ENCODE measurements around the gene RIC8B. TPM values are rescaled to one million over a fixed set of nuclear protein-coding genes. Genes with fewer than 3 reads are reported as not detected.
A peak's percentile ranks its signal among the peaks of the same experiment; 100 is the strongest.

RIC8B gene
- total RNA-seq, 1 donor from 2014 or later, result 33.8 TPM

DNA sequence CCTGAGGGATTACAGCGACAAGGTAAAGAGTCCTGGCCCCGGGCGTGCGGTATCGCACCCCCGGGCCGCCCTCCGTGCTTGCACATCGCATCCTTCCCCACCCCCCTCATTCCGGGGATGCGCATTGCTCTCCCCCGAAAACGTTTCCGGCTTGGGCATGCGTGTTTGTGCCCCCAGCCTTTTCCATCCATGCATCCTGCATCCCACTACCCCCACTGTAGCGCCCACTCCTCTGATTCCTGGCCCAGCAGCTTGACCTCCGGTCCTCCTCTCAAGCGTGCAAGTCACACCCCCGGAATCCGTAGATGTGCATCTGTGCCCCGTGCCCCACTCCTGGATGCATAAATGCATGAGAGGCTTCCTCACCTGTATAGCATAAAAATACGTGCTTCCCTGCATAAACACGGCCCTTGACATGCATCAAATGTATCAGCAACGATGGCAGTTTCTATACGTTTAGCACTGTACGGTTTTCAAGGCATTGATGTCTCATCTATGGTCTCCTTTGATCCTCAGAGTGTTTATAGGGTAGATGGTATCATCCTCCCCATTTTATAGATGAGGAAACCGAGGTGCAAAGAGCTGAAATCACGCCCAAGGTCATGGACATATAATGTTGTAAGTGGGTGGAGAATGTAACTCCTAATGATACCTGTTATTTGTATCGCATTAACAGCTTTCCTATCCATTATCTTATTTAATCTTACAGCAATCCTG is 484 bp downstream of the RIC8B start:
- H3K9me3 Mint-ChIP-seq, result no peaks in the 10 kb centered on the region
- H3K4me3 Mint-ChIP-seq, result peak overlapping the region; percentile 94
- no peaks in the 10 kb centered on the region for H3K27me3 Mint-ChIP-seq (ENCODE audit: low read depth)
- H3K27ac Mint-ChIP-seq (ENCODE audit: unreplicated experiment), result peak overlapping the region; percentile 96
- H3K4me1 Mint-ChIP-seq, result peaks cover 47% of the 10 kb centered on the region
- DNase-seq (ENCODE audit: low read depth, low spot score), result no peak
- no peaks in the 10 kb centered on the region for H3K36me3 Mint-ChIP-seq (ENCODE audit: low read depth)
- no peak for TF ChIP-seq CTCF (conservative IDR thresholded peaks at IDR 0.05)

DNA sequence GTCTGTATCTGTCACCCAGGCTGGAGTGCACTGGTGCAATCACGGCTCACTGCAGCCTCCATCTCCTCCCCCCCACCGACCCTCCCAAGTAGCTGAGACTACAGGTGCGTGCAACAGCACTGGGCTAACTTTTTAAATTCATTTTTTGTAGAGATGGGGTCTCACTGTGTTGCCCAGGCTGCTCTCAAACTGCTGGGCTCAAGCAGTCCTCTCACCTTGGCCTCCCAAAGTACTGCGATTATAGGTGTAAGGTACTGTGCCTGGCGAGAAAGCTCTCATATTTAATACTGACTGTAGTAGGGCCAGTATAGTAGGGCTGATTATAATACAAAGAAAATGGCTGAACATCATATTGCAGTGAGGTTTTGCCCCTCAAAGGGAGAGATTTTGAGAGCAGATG is 2.4 kb downstream of the RIC8B start:
- Mint-ChIP-seq H3K4me1 (peaks cover 57% of the 10 kb centered on the region), H3K27ac (ENCODE audit: unreplicated experiment) (no peak overlapping the region), H3K9me3 (no peaks in the 10 kb centered on the region), H3K4me3 (peak overlapping the region; percentile 22), H3K27me3 (ENCODE audit: low read depth) (no peaks in the 10 kb centered on the region), H3K36me3 (ENCODE audit: low read depth) (no peaks in the 10 kb centered on the region)
- TF ChIP-seq CTCF (conservative IDR thresholded peaks at IDR 0.05), result no peak
- DNase-seq (ENCODE audit: low read depth, low spot score), result no peak

DNA sequence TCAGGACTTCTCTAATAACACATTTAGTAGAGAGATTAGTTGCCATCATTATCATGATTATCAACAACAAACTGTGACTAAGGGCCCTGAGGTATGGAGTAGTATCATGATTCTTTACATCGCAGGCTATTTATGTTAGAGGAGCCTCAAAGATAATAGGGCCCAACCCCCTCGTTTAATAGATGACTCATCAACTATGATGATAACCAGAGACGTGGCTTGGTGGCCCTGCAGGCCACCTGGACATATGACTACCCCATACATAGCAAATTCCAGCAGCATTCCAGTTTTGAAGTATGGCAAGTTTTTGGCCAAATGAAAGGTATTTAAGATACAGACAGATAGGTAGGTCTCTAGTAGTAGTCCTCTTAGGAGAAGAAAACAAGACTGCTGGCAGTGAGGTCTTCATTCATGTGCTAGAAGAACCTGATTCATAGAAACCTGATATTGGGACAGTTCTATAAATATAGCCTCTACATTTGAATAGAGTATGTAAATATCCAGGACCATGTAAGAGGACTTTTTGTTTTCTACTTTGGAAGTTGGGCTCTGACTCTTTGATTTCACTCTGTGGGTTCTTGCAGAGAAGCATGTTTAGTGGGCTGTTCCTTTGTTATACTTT is 5.6 kb downstream of the RIC8B start:
- Mint-ChIP-seq H3K36me3 (ENCODE audit: low read depth) (no peaks in the 10 kb centered on the region), H3K27ac (ENCODE audit: unreplicated experiment) (no peak overlapping the region), H3K27me3 (ENCODE audit: low read depth) (no peaks in the 10 kb centered on the region), H3K4me1 (peaks cover 54% of the 10 kb centered on the region), H3K9me3 (no peaks in the 10 kb centered on the region), H3K4me3 (no peak overlapping the region)
- DNase-seq (ENCODE audit: low read depth, low spot score), result no peak
- TF ChIP-seq CTCF (conservative IDR thresholded peaks at IDR 0.05), result no peak

- H3K27ac Mint-ChIP-seq (ENCODE audit: unreplicated experiment), result peak overlapping the region; percentile 43
- H3K36me3 Mint-ChIP-seq (ENCODE audit: low read depth), result peaks cover 13% of the 10 kb centered on the region
- H3K27me3 Mint-ChIP-seq (ENCODE audit: low read depth), result no peaks in the 10 kb centered on the region
- no peak for TF ChIP-seq CTCF (conservative IDR thresholded peaks at IDR 0.05)
- peaks cover 33% of the 10 kb centered on the region for H3K4me1 Mint-ChIP-seq
- no peak for DNase-seq (ENCODE audit: low read depth, low spot score)
- H3K9me3 Mint-ChIP-seq, result peaks cover 3% of the 10 kb centered on the region
- H3K4me3 Mint-ChIP-seq, result no peak overlapping the region
Measured at GRCh38 chr12:106782619-106783018, 8.1 kb downstream of the RIC8B start.

- Mint-ChIP-seq H3K36me3 (ENCODE audit: low read depth) (peaks cover 21% of the 10 kb centered on the region), H3K4me3 (no peak overlapping the region), H3K27me3 (ENCODE audit: low read depth) (no peaks in the 10 kb centered on the region), H3K9me3 (peaks cover 3% of the 10 kb centered on the region), H3K27ac (ENCODE audit: unreplicated experiment) (no peak overlapping the region), H3K4me1 (peaks cover 30% of the 10 kb centered on the region)
- no peak for DNase-seq (ENCODE audit: low read depth, low spot score)
- no peak for TF ChIP-seq CTCF (conservative IDR thresholded peaks at IDR 0.05)
Measured at GRCh38 chr12:106783515-106783914, 9.0 kb downstream of the RIC8B start.

Data from neural crest cell (in vitro differentiated cells).